HG03060 (cell line): ENCODE results near the gene WNK2.

Experiments
- ATAC-seq: cut with Tn5 transposase; IDR thresholded peaks from one replicate; pipeline ENCODE4 v1.9.1; 2021; ENCODE audit warnings: low read depth, moderate number of reproducible peaks; ENCODE audit not compliant: unreplicated experiment

Gene WNK2

GRCh38 chr9:93211654-93212001 is 27.7 kb downstream of the WNK2 start:
- ATAC-seq = no peak

GRCh38 chr9:93212409-93212808 is 28.5 kb downstream of the WNK2 start:
- ATAC-seq = no peak

DNA sequence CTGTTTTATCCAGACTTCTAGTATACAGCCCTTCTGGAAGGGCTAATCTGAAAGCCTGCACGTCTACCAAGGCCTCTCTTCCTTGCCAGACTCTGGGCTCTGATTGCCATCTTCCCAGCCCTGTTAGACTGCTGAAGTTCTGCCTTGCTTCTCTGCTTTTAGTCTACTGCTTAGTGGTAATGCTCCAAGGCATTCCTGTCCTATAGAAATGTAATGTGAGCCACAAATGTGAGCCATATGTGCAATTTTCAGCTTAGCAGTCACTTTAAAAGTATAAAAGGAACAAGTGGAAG is 32.1 kb downstream of the WNK2 start:
- no peak for ATAC-seq

DNA sequence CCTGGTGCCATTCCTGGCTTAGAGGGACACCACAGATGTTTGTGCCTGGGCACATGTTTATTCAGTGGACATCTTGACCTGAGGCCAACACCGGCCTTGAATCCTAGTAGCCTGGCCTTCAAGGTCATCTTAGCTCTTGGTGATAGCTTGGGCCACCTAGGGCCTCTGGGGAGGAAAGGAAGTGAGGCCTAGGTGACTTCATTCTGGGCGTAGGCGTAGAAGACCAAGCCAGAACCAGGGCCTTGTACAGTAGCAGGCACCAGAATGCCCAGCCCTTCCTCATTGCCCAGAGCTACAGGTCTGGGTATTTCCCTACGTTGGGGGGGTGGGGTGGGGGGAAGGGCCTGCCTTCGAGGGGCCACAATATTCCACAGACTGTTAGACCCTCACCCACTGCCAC is 33.8 kb downstream of the WNK2 start:
- ATAC-seq = no peak

- no peak for ATAC-seq
Measured at GRCh38 chr9:93218161-93218560, 34.2 kb downstream of the WNK2 start.

DNA sequence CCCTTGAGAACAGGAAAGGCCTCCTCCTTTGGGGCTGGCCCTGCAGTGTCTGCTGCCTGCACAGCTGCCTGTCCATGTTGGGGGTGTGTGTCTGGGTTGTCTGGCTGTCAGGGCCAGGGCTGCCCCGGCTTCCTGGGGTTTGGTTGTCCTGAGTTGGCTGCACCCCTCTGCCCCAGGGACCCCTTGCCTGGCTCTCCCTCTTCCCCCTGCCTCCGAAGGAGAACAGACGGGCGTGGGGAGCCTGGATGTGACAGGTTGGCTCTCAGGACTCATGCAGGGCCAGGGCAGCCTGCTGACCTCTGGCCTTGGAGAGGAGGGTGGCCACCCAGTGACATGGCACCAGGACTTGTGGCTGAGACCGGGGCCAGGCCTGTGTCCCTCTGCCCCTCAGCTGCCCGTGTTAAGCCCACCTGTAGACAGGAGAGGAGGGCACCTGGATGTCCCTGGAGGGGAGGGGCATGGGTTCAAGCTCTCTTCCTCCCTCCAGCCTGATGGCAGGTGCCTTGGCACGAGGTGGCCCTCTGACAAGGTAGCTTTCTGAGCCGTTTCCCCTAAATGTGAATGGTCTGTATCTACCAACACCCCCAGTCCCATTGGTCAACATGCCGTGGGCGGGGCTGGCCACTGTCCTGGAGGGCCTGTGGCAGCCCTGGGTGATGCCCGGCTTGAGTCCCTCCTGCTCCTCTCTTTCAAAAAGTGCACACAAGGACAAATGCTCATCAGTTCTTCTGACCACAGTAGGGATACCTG is 34.9 kb downstream of the WNK2 start:
- ATAC-seq = no peak

- no peak for ATAC-seq
Measured at GRCh38 chr9:93219692-93220091, 35.8 kb downstream of the WNK2 start.

- ATAC-seq = no peak
Measured at GRCh38 chr9:93220627-93221026, 36.7 kb downstream of the WNK2 start.

DNA sequence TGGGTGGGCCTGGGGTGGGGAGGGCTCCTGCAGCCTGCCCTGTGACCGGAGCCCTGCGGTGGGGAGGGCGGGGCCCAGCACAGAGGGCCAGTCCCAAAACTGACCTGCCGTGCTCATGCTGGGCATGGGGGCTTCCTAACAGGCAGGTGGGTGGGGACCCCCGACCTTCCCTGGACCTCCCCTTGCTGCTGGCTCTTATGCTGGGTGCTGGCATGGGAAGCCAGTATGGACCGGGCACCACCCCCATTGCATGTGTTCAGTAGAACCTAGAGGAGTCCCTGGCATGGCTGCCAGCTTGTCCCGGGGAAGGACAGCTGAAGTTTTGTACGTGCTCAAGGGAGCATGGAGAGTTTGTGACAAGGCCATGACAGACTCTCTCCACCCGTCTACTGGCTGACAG is 37.1 kb downstream of the WNK2 start:
- ATAC-seq = no peak

GRCh38 chr9:93222890-93223259 is 38.9 kb downstream of the WNK2 start:
- no peak for ATAC-seq

GRCh38 chr9:93223260-93224180 is 39.6 kb downstream of the WNK2 start:
- ATAC-seq = no peak

GRCh38 chr9:93224591-93224990 is 40.7 kb downstream of the WNK2 start:
- no peak for ATAC-seq

DNA sequence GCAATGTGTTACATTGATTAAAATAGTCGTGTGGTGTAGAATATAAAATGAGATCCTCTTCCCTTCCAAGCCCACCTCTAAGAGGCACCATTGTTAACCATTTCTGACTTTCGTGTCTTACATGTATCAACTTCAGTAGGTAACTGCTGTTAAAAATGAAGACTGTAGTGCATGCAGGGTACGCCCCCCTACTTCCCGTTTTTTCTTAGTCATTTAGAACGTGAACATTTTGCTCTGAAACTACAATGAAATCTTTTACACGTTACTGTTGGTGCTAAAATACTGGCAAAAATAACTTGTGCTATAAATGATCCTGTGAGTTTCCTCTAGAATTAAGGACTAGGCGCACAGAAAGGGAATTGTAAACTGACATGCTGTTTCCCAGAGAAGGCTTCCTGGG is 41.5 kb downstream of the WNK2 start:
- ATAC-seq = no peak

DNA sequence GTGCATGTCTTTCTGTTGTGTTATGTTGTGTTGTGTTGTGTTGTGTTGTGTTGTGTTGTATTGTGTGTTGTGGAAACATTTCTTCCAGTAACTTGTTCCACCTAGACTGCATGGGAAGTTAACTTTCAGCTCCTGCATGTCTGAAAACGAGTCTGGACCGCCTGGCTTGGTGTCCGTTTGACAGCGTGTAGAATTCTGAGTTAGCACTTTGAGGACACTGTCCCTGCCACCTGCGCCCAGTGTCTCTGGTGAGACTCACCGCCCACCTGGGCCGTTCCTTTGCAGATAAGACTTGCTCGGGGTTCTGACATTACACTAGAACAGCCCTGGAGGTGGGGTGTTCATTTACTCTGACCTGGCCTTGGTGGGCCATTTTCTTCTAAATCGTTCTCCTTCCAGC is 42.0 kb downstream of the WNK2 start:
- ATAC-seq = no peak

GRCh38 chr9:93226819-93227218 is 42.9 kb downstream of the WNK2 start:
- no peak for ATAC-seq

- ATAC-seq = no peak
Measured at GRCh38 chr9:93228030-93228429, 44.1 kb downstream of the WNK2 start.

DNA sequence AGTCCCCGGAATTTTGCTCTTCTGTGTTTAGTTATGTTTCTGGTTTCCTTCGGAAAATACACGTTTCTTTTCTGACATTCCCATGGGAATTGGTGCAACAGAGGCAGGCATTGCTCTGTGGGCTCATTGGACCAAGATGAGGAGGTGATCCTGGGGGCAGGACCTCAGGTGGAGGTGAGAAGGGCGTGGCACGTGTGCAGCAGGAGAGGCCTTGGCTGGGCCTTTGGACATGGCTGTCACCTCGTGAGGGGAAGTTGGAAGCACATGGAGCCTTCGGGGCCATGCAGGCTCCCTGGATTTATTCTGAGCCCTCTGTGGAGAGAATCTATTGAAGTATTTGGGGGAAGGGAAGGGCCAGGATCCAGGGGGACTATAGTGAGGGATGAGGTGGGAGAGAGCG is 44.5 kb downstream of the WNK2 start:
- ATAC-seq = no peak

DNA sequence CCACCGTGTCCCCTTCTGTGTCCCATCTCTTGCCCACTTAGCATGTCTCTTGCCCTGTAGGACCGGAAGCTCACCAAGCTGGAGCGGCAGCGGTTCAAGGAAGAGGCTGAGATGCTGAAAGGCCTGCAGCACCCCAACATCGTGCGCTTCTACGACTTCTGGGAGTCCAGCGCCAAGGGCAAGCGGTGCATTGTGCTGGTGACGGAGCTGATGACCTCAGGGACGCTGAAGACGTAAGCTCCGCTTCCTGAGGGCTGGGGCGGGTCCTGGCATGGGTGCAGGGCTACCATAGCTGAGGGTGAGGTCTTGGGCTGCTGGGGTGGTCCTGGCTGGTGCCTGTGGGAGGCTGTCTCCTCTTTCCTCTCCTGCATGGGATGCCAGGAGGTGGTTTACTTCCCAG is 45.7 kb downstream of the WNK2 start:
- no peak for ATAC-seq

- no peak for ATAC-seq
Measured at GRCh38 chr9:93230185-93230584, 46.2 kb downstream of the WNK2 start.

GRCh38 chr9:93230601-93231000 is 46.7 kb downstream of the WNK2 start:
- no peak for ATAC-seq

DNA sequence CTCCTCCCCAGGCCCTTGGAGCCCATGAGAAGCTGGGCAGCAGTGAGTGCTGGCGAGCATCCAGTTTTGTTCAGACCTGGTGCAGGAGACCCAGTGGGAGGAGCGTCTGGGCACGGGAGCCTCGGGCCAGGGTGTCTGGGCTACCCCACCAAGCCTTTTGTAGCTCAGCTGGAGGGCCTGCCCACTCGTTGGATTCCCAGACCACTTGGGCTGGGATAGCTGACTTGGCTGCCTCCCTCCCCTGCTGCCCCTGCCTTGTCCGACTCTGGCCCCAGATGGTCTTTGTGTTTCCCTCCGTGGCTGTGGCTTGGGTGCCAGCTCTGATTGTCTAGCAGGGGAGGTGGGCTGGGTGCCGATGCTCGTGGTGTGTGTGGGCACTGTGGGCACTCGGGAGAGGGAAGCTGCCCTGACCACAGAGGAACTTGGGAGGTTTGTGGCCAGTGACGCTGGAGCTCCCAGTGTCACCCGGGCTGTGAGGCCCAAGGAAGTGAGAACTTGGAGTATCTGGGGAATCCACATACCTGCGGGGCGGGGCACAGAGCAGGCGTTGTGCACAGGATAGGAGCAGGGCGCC is 47.3 kb downstream of the WNK2 start:
- no peak for ATAC-seq

GRCh38 chr9:93231716-93232115 is 47.8 kb downstream of the WNK2 start:
- no peak for ATAC-seq
